ENCODE measurements around the gene CIDEC. TPM values are rescaled to one million over a fixed set of nuclear protein-coding genes. Genes with fewer than 3 reads are reported as not detected.

CIDEC gene
- total and polyA plus RNA-seq, 2 of the 13 experiments (the other 11 are each of a cell fraction or from before 2014, with no cell fraction given): 2.5 to 10.4 TPM

DNA sequence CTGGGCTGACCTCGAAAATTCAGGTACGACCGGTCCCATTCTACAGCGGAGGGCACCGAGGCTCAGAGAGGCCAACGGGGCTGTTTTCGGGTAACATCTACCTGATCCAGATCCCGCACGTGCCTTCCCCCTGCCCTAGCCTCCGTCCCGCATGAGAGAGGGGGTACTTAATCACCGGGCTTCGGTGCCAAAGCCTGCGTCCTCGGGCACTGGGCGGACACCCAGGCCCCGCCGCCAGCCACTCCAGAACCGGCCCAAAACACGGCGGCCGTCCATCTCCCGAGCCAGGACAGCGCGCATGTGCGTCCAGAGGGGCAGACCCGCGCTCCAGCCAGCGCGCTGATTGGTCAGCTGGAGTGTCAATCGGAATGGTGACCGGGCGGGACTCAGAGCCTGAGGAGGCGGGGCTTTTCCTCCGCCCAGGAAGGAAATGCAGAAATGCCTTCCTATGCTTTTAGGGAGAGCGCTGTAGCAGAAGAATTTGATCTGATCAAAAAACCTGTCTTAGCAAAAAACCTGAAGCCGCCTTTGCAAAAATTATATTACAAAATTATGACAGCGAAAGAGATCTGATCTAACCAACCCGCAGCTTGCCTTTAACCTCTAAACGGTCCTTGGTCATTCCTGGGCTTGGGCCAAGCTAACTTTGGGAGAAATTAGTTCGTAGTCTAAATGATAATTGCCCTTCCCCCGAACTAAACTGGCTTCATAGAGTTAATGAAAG, 36.2 kb downstream of the CIDEC start, which contains the start of gene RPUSD3 (continued):
- TF ChIP-seq ZNF292 (CRISPR knock-in tag; IDR thresholded peaks at IDR 0.05; ENCODE audit: borderline replicate concordance, low read depth): no peak
- no peak for TF ChIP-seq ZNF605 (CRISPR knock-in tag; IDR thresholded peaks at IDR 0.05)
- TF ChIP-seq MXI1 (IDR thresholded peaks at IDR 0.05; ENCODE audit: borderline replicate concordance, low read depth, low read length): peak; percentile 59; the same call in 1 of the 3 replicates
- TF ChIP-seq NAIF1 (CRISPR knock-in tag; IDR thresholded peaks at IDR 0.05; ENCODE audit: borderline replicate concordance): 0 out of 2 replicates have a peak, but pooled peaks have one; percentile 11
- no peak for TF ChIP-seq SOX5 (CRISPR knock-in tag; IDR thresholded peaks at IDR 0.05; ENCODE audit: borderline replicate concordance)
- no peak; the same call in 1 of the 2 replicates for TF ChIP-seq REL (CRISPR knock-in tag; conservative IDR thresholded peaks at IDR 0.05)
- no peak for TF ChIP-seq MED13 (CRISPR knock-in tag; IDR thresholded peaks at IDR 0.05)
- 0 out of 2 replicates have a peak, but pooled peaks have one; percentile 62 for TF ChIP-seq CENPT (CRISPR knock-in tag; IDR thresholded peaks at IDR 0.05; ENCODE audit: low read depth)
- TF ChIP-seq ZNF138 (CRISPR knock-in tag; IDR thresholded peaks at IDR 0.05; ENCODE audit: low read depth): peak; percentile 69; the same call in 1 of the 2 replicates
- peak; percentile 61; the same call in 1 of the 2 replicates for TF ChIP-seq ESRRA (CRISPR knock-in tag; IDR thresholded peaks at IDR 0.05; ENCODE audit: low read depth)
- TF ChIP-seq ZNF781 (CRISPR knock-in tag; IDR thresholded peaks at IDR 0.05; ENCODE audit: borderline replicate concordance, not compliant biosample characterization): peak; percentile 50
- TF ChIP-seq ZMAT3 (CRISPR knock-in tag; conservative IDR thresholded peaks at IDR 0.05): no peak; the same call in 1 of the 2 replicates
- TF ChIP-seq ZNF10 (CRISPR knock-in tag; IDR thresholded peaks at IDR 0.05; ENCODE audit: borderline replicate concordance, low read depth): no peak
- TF ChIP-seq, protein P1, sequence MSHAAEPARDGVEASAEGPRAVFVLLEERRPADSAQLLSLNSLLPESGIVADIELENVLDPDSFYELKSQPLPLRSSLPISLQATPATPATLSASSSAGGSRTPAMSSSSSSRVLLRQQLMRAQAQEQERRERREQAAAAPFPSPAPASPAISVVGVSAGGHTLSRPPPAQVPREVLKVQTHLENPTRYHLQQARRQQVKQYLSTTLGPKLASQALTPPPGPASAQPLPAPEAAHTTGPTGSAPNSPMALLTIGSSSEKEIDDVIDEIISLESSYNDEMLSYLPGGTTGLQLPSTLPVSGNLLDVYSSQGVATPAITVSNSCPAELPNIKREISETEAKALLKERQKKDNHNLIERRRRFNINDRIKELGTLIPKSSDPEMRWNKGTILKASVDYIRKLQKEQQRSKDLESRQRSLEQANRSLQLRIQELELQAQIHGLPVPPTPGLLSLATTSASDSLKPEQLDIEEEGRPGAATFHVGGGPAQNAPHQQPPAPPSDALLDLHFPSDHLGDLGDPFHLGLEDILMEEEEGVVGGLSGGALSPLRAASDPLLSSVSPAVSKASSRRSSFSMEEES (CRISPR knock-in tag; IDR thresholded peaks at IDR 0.05): no peak
- TF ChIP-seq ELF3 (CRISPR knock-in tag; IDR thresholded peaks at IDR 0.05): peak; percentile 54; the same call in 1 of the 2 replicates
- no peak for TF ChIP-seq SATB2 (CRISPR knock-in tag; IDR thresholded peaks at IDR 0.05)
- no peak for TF ChIP-seq KDM1A (CRISPR knock-in tag; IDR thresholded peaks at IDR 0.05)
- no peak for TF ChIP-seq SMARCE1 (IDR thresholded peaks at IDR 0.05; ENCODE audit: borderline replicate concordance)
- TF ChIP-seq CREM (IDR thresholded peaks at IDR 0.05): no peak
- no peak for TF ChIP-seq CREM (CRISPR knock-in tag; IDR thresholded peaks at IDR 0.05)
- peak; percentile 88; the same call in 1 of the 2 replicates for TF ChIP-seq ZNF235 (CRISPR knock-in tag; IDR thresholded peaks at IDR 0.05; ENCODE audit: borderline replicate concordance)
- TF ChIP-seq ZMYM4 (CRISPR knock-in tag; IDR thresholded peaks at IDR 0.05): peak; percentile 46; the same call in 1 of the 2 replicates
- TF ChIP-seq, protein P2, sequence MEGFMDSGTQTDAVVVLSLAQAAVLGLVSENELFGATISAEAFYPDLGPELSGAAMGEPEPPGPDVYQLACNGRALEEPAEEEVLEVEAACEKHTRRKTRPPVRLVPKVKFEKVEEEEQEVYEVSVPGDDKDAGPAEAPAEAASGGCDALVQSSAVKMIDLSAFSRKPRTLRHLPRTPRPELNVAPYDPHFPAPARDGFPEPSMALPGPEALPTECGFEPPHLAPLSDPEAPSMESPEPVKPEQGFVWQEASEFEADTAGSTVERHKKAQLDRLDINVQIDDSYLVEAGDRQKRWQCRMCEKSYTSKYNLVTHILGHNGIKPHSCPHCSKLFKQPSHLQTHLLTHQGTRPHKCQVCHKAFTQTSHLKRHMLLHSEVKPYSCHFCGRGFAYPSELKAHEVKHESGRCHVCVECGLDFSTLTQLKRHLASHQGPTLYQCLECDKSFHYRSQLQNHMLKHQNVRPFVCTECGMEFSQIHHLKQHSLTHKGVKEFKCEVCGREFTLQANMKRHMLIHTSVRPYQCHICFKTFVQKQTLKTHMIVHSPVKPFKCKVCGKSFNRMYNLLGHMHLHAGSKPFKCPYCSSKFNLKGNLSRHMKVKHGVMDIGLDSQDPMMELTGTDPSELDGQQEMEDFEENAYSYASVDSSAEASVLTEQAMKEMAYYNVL (CRISPR knock-in tag; IDR thresholded peaks at IDR 0.05; ENCODE audit: borderline replicate concordance): peak; percentile 78; the same call in 1 of the 2 replicates
- TF ChIP-seq RFXAP (CRISPR knock-in tag; IDR thresholded peaks at IDR 0.05; ENCODE audit: borderline replicate concordance): peak; percentile 48; the same call in 1 of the 2 replicates
- no peak for TF ChIP-seq ZBTB42 (CRISPR knock-in tag; IDR thresholded peaks at IDR 0.05)
- no peak for TF ChIP-seq FOXJ3 (CRISPR knock-in tag; IDR thresholded peaks at IDR 0.05; ENCODE audit: borderline replicate concordance)
- 0 out of 2 replicates have a peak, but pooled peaks have one; percentile 69 for TF ChIP-seq ZNF160 (CRISPR knock-in tag; IDR thresholded peaks at IDR 0.05)
- TF ChIP-seq RELA (CRISPR knock-in tag; IDR thresholded peaks at IDR 0.05): 0 out of 2 replicates have a peak, but pooled peaks have one; percentile 75

Data from HepG2 (cell line).